Stimulated activated naive CD8-positive, alpha-beta T cell treated with anti-CD3 and anti-CD28 coated beads, Interleukin-15, Interleukin-2, amounts not matched to agents 100 ng/mL and 50 ng/mL, for 24 hours (primary cell): ENCODE results near the gene SLC25A26.
"Not testable (repeated sequence)": the region's sequence is repeated elsewhere in the genome, so short reads cannot be mapped to it uniquely, and the experiment has no call there.

Experiments
- H3K27ac Mint-ChIP-seq: one replicate; pipeline ENCODE4 v1.8.0; 2021; ENCODE audit warnings: mild to moderate bottlenecking, mixed read lengths
- H3K27me3 Mint-ChIP-seq: one replicate; pipeline ENCODE4 v1.8.0; 2021; ENCODE audit warnings: mixed read lengths
- H3K36me3 Mint-ChIP-seq: one replicate; pipeline ENCODE4 v1.8.0; 2021; ENCODE audit warnings: low read depth, mixed read lengths
- H3K4me1 Mint-ChIP-seq: one replicate; pipeline ENCODE4 v1.8.0; 2021; ENCODE audit warnings: low read depth, mixed read lengths
- H3K4me3 Mint-ChIP-seq: one replicate; pipeline ENCODE4 v1.8.0; 2021; ENCODE audit warnings: mild to moderate bottlenecking, mixed read lengths
- H3K9me3 Mint-ChIP-seq: one replicate; pipeline ENCODE4 v1.8.0; 2021; ENCODE audit warnings: mixed read lengths

SLC25A26 gene

DNA sequence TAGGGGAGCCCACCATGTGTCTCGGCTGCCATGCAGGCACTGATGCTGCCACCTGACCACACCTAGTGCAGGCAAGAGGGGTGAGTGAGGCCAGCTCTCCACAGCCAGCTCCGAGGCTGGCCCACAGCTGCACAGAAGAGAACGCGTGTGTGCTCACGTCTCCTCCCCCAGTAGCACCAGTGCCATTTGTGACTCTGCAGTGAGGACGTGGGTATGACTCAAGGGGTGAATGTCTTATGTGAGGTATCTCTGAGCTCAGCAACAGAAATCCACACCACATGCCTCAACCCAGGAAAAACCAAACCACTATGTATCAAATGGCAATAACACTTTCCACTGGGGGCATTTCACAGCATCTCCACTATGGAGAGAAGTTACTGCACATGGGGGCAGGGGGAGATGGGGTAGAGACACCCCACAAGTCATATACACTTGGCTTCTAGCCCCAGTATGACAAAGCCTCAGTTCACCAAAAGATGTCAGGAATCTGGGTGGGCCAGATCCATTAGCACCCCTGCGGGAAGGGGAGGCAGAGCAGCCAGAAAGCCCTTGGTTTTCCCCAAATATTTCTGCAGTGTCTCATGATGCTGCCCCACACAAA, 192.4 kb downstream of the SLC25A26 start:
- H3K27ac Mint-ChIP-seq = peak overlapping the region; percentile 76
- H3K4me1 Mint-ChIP-seq = peaks cover 10% of the 10 kb centered on the region
- H3K27me3 Mint-ChIP-seq = no peaks in the 10 kb centered on the region
- no peak overlapping the region for H3K4me3 Mint-ChIP-seq
- H3K36me3 Mint-ChIP-seq = peaks cover 12% of the 10 kb centered on the region
- no peaks in the 10 kb centered on the region for H3K9me3 Mint-ChIP-seq

DNA sequence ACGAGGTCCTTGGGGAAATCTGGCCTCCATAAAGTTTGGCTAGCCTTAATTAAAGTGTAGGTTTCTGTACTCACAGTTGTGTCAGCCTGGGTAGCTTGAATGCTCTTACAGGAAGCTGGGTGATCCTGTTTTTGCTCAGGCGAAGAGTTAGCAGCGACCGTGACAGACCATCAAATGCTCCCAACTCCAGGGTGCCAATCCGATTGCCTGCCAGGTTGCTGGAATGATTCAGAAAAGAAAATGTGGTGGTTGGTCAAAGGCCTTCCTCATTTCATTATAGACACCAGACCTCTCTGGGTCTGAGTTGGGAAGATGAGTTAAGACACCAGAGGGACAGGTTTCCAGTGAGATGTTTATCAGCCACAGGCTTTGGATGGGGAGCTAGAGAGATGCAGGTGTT, 194.0 kb downstream of the SLC25A26 start:
- H3K36me3 Mint-ChIP-seq = peaks cover 18% of the 10 kb centered on the region
- H3K9me3 Mint-ChIP-seq = no peaks in the 10 kb centered on the region
- H3K27ac Mint-ChIP-seq = no peak overlapping the region
- H3K4me3 Mint-ChIP-seq = no peak overlapping the region
- H3K27me3 Mint-ChIP-seq = no peaks in the 10 kb centered on the region
- peaks cover 11% of the 10 kb centered on the region for H3K4me1 Mint-ChIP-seq

DNA sequence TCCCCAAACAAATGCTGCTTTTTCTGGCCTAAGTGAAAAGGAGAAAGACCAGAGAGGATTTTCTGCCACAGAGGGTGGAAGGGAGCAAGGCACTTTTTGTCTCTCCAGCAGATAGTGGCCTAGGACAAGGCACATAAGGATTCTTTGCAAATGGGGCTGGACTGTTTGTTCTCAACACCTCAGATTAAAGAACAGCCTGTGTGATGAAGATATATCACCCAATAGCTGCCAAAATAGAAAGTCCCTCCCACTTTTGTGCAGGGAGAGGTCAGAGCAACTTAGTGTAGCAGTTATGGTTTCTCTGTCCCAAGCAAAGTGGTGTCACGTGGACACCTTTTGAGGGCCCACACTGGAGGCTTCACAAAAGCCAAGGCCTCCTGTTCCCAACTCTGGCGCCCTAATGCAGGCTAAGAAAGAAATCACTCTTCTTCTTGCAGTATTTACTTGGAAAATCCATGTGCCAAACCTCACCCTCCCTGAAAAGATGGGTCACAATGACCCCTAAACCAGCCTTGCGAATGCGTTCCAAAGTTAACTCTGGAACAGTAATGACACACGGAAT, 195.1 kb downstream of the SLC25A26 start:
- Mint-ChIP-seq H3K4me1 (peaks cover 14% of the 10 kb centered on the region), H3K4me3 (no peak overlapping the region), H3K27me3 (no peaks in the 10 kb centered on the region), H3K27ac (no peak overlapping the region), H3K36me3 (peaks cover 27% of the 10 kb centered on the region), H3K9me3 (peaks cover 6% of the 10 kb centered on the region)

DNA sequence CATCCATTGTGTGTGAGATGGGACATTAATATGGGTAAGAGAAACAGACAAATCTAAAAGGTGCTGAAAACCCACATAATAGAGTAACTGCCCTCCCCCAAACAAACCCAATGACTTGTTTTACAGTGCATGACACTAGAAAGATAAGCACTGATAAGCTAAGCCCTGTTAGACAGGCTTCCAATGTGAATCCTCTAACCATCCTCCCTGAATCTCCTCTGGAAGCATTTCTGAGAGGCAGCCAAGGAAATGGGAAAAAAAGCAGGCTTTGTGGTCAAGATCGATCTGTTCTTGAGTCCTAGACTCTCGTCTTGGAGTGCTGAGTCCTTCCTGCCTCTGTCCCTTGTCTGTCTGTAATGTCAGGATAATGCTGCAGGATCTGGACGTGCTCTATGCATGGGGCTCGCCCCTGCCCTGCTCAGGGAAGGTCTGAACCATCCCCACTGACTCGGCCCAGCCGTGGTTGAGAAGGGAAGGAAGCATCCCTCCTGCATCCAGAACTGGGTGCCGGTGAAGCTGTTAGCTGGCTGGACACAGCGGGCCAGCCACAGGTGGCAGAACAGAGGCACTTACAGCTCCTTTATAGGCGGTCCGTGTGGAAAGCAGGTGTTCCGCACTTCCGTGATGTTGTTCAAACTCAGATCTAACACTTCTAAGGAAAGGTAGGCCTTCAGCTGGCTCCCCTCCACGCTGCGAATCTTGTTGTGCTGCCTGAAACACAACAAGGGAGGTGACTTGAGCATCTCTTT, 195.9 kb downstream of the SLC25A26 start:
- H3K9me3 Mint-ChIP-seq = peaks cover 6% of the 10 kb centered on the region
- H3K36me3 Mint-ChIP-seq = peaks cover 25% of the 10 kb centered on the region
- no peak overlapping the region for H3K4me3 Mint-ChIP-seq
- H3K4me1 Mint-ChIP-seq = peaks cover 14% of the 10 kb centered on the region
- no peaks in the 10 kb centered on the region for H3K27me3 Mint-ChIP-seq
- H3K27ac Mint-ChIP-seq = no peak overlapping the region

DNA sequence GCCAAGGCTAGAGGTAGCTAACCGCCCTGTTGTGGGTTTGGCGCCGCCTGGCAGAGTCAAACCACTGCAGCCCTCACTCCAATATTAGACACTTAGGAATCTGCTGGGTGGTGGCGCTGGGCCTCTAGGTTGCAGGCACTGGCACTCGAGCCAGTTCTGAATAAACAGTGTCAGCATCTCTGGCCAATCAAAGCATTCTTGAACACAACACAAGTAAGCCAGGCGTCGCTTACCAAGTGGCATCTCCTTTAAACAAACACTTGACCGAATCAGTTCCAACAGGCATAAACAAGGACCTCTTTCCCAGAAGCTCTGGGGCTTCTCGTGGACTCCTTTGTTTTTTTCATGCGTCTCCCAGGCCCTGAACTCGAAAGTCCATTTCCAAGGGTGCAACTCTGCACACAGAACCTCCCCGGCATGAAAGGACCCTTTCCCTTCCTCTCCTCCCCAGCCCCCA, 197.7 kb downstream of the SLC25A26 start:
- Mint-ChIP-seq H3K36me3 (peaks cover 37% of the 10 kb centered on the region), H3K4me1 (peaks cover 7% of the 10 kb centered on the region), H3K9me3 (peaks cover 15% of the 10 kb centered on the region), H3K27ac (no peak overlapping the region), H3K4me3 (no peak overlapping the region), H3K27me3 (no peaks in the 10 kb centered on the region)

DNA sequence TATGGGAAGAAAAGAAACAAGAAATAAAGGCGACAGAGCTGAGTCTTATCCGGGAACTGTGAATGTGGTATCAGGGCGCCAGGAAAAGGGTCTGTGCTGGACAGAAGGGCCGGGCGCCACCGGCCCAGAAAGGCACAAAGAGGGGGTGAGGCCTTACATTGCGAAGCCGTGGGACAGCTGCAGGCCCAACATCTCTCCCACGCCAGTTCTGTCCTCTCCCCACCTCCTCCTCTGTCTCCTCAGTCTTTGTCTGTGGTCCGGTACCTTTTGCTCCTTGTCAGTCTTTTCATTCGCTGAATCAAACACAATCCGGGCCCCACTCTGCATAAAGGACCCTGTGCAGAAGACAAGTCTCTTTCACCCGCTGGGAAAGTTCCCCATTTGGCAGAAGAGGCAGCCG, 198.2 kb downstream of the SLC25A26 start:
- peaks cover 38% of the 10 kb centered on the region for H3K36me3 Mint-ChIP-seq
- H3K4me3 Mint-ChIP-seq = no peak overlapping the region
- H3K27me3 Mint-ChIP-seq = no peaks in the 10 kb centered on the region
- H3K9me3 Mint-ChIP-seq = peaks cover 15% of the 10 kb centered on the region
- H3K27ac Mint-ChIP-seq = no peak overlapping the region
- peaks cover 4% of the 10 kb centered on the region for H3K4me1 Mint-ChIP-seq

DNA sequence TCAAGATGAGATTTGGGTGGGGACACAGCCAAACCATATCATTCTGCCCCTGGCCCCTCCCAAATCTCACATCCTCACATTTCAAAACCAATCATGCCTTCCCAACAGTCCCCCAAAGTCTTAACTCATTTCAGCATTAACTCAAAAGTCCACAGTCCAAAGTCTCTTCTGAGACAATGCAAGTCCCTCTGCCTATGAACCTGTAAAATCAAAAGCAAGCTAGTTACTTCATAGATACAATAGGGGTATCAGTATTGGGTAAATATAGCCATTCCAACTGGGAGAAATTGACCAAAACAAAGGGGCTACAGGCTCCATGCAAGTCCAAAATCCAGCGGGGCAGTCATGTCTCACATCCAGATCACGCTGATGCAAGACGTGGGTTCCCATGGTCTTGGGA, 200.3 kb downstream of the SLC25A26 start:
- H3K27ac Mint-ChIP-seq, H3K4me3 Mint-ChIP-seq, H3K27me3 Mint-ChIP-seq, H3K4me1 Mint-ChIP-seq: not testable (repeated sequence)
- Mint-ChIP-seq H3K36me3 (peaks cover 38% of the 10 kb centered on the region), H3K9me3 (peaks cover 15% of the 10 kb centered on the region)

DNA sequence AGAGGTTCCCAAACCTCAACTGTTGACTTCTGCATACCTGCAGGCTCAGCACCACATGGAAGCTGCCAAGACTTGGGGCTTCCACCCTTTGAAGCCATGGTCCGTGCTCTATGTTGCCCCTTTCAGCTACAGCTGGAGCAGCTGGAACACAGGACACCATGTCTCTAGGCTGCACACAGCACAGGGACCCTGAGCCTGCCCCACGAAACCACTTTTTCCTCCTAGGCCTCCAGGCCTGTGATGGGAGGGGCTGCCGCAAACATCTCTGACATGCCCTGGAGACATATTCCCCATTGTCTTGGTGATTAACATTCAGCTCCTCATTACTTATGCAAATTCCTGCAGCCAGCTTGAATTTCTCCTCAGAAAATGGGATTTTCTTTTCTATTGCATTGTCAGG, 201.1 kb downstream of the SLC25A26 start:
- not testable (repeated sequence) for H3K4me3 Mint-ChIP-seq, H3K27ac Mint-ChIP-seq, H3K27me3 Mint-ChIP-seq
- peaks cover 15% of the 10 kb centered on the region for H3K9me3 Mint-ChIP-seq
- peaks cover 13% of the 10 kb centered on the region for H3K4me1 Mint-ChIP-seq
- H3K36me3 Mint-ChIP-seq = peaks cover 38% of the 10 kb centered on the region

DNA sequence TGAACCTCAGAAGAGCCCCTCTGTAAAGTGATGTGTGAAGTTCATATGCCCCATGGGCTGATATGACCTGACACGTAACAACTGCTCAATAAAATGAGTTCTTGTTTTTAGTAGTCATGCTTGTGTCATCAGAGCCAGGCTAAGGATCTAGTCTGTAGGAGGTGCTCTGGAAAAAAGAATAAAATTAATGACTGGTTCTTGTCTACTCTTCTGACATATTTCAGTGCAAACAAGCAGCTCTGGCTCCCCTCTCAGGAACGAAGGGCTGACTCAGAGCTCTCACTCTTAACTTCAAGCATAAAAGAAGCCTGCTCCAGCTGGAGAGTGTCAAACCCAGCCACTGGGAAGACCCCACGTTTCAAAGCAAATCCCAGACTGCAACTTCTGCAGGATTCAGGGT, 203.0 kb downstream of the SLC25A26 start:
- Mint-ChIP-seq H3K9me3 (peaks cover 15% of the 10 kb centered on the region), H3K27me3 (no peaks in the 10 kb centered on the region), H3K36me3 (peaks cover 38% of the 10 kb centered on the region), H3K4me3 (no peak overlapping the region), H3K27ac (no peak overlapping the region), H3K4me1 (peaks cover 13% of the 10 kb centered on the region)

DNA sequence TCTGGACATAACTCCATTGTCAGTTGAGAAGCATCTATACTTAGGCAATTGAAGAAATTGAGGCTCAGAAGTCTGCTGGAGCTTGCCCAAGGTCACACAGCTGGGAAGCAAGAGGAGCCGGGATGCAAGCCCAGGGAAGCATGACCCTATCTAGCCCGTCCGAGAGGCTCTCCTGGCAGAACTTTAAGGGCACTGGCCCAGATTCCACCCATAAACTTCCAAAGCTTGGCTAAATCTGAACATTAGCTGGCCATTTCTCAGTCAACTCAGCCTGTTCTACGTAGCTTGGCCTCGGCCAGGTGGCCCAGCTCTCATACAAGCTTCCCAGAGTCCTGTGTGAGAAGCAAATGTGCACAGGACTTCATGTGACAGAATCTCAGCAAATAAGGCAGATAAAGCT, 204.2 kb downstream of the SLC25A26 start:
- H3K4me1 Mint-ChIP-seq = peaks cover 9% of the 10 kb centered on the region
- peaks cover 15% of the 10 kb centered on the region for H3K9me3 Mint-ChIP-seq
- no peak overlapping the region for H3K27ac Mint-ChIP-seq
- no peak overlapping the region for H3K4me3 Mint-ChIP-seq
- no peaks in the 10 kb centered on the region for H3K27me3 Mint-ChIP-seq
- H3K36me3 Mint-ChIP-seq = peaks cover 30% of the 10 kb centered on the region

DNA sequence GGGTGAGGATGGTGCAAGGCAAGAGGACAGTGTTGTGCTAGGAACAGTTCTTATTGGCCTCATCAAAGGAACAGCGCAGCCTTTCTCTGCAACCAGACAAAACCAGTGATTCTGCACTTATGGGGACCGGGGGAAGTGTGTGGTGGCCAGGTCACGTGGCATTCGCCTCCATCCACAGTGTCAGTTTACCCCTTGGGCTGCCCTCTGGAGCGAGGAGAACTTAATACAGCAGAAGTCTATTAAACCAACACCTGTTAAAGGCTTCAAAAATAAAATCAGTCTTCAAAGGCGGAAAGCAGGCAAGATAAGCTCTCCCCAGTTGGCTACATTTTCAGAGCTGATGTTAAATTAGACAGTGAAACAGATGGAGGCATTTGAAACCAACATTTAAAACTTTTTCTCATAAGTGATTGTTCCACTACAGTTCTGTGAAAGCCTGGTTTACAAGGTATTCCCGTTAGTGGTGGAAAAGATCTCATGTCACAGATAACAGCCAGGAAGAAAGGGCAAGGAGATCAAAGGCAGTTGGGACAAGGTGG, 204.8 kb downstream of the SLC25A26 start:
- Mint-ChIP-seq H3K27ac (no peak overlapping the region), H3K27me3 (no peaks in the 10 kb centered on the region), H3K36me3 (peaks cover 24% of the 10 kb centered on the region), H3K4me3 (no peak overlapping the region), H3K9me3 (peaks cover 10% of the 10 kb centered on the region), H3K4me1 (peaks cover 8% of the 10 kb centered on the region)

DNA sequence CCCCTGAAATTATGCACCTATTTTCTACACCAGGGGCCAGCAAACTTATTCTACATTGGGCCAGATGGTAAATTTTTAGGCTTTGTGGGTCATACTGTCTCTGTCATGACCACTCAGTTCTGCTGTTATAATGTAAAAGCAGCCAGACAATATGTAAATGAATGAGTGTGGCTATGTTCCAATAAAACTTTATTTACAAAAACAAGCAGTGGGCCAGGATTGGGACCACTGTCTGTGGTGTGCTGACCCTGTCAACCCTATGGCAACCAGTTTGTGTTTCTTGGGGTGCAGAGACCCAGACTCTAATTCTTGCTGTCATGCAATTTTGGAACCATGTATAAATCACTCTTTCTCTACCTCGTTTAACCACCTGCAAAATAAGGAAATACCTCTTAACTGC, 205.3 kb downstream of the SLC25A26 start:
- Mint-ChIP-seq H3K27me3 (no peaks in the 10 kb centered on the region), H3K9me3 (peaks cover 9% of the 10 kb centered on the region), H3K27ac (no peak overlapping the region), H3K36me3 (peaks cover 19% of the 10 kb centered on the region), H3K4me1 (peaks cover 8% of the 10 kb centered on the region), H3K4me3 (no peak overlapping the region)

DNA sequence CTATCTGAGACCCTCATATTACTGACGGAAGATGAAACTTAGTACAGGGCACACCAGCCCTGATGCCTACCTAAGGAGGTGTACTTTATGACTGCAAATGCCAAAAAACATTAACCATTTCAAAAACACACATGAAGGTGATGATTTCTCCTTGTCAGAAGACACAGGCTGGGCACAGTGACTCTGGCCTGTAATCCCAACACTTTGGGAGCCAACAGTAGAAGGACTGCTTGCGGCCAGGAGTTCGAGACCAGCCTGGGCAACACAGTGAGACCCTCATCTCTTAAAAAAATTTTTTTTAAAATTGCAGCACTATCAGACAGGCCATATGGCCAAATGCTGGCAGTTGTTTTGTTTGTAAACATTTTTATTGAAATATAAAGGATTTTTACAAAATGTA, 206.6 kb downstream of the SLC25A26 start:
- no peak overlapping the region for H3K4me3 Mint-ChIP-seq
- H3K9me3 Mint-ChIP-seq = peaks cover 4% of the 10 kb centered on the region
- H3K4me1 Mint-ChIP-seq = peaks cover 8% of the 10 kb centered on the region
- H3K27ac Mint-ChIP-seq = no peak overlapping the region
- H3K36me3 Mint-ChIP-seq = peaks cover 9% of the 10 kb centered on the region
- no peaks in the 10 kb centered on the region for H3K27me3 Mint-ChIP-seq

DNA sequence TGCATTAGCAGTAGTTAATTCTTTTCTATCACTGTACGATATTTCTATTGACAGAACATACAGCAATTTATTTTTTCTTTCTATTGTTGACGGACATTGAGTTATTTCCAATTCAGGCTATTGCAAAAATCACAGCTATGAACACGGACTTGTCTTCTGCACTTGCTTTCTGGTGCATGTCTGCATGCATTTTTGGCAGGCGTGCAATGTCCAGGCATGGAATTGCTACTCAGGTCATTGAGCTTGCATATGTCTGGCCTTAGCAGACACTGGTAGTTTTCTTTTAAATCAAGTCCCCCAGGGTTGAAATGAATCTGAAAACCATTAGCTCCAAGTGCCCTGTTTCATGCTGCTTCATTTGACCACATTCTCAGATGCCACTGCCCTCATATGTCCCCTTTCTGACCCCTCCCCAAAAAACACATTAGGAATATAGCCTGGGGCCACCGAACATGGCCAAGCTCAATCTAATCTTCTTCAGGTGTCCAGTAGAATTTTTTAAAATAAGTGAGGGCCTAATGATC, 207.2 kb downstream of the SLC25A26 start:
- H3K27me3 Mint-ChIP-seq = no peaks in the 10 kb centered on the region
- no peak overlapping the region for H3K27ac Mint-ChIP-seq
- peaks cover 4% of the 10 kb centered on the region for H3K36me3 Mint-ChIP-seq
- H3K9me3 Mint-ChIP-seq = no peaks in the 10 kb centered on the region
- H3K4me1 Mint-ChIP-seq = peaks cover 8% of the 10 kb centered on the region
- H3K4me3 Mint-ChIP-seq = no peak overlapping the region
